Gastroesophageal sphincter (tissue), 3 donors: ENCODE measurements around the gene ELAC2.

Source experiments
- CTCF ChIP-seq, 4 experiments: fragments of 200-600 bp in 2 of 4; fragments of 450-650 bp in 2 of 4; sonication (generic) in 1 of 4; IDR thresholded peaks; one replicate each; pipeline ENCODE4 v1.5.1; 2017 to 2019; ENCODE audit warnings: antibody characterized with exemption in 4 of 4, mild to moderate bottlenecking in 2 of 4, moderate library complexity in 2 of 4
- POLR2A ChIP-seq, 2 donors: fragments of 450-650 bp; IDR thresholded peaks; one replicate each; pipeline ENCODE4 v1.6.1; 2017; ENCODE audit warnings: antibody characterized with exemption in 2 of 2, mild to moderate bottlenecking in 2 of 2, moderate library complexity in 1 of 2

- TF ChIP-seq CTCF (IDR thresholded peaks at IDR 0.05) (no peak), POLR2A (IDR thresholded peaks at IDR 0.05) (no peak)
Observed at GRCh38 chr17:12952012-12952411, 65.8 kb downstream of the ELAC2 start.
